IMR-90 (cell line): ENCODE results near the gene BTBD9.
A peak's percentile ranks its signal among the peaks of the same experiment; 100 is the strongest.

Source experiments
- BHLHE40 ChIP-seq: fragments of 150-350 bp; IDR thresholded peaks from 2 replicates; pipeline ENCODE4 v1.6.1; 2016; ENCODE audit warnings: mild to moderate bottlenecking, low read depth, low read length
- CEBPB ChIP-seq: IDR thresholded peaks from 2 replicates; pipeline ENCODE4 v1.6.1; 2012; ENCODE audit warnings: low read depth, low read length, improper control_type of control experiment
- CTCF ChIP-seq: conservative IDR thresholded peaks from 2 replicates; pipeline ENCODE4 v1.5.1; 2012; ENCODE audit warnings: mild to moderate bottlenecking, low read depth, low read length, improper control_type of control experiment
- ELK1 ChIP-seq: fragments of 150-350 bp; IDR thresholded peaks from 2 replicates; pipeline ENCODE4 v1.6.1; 2016; ENCODE audit warnings: low read depth, mild to moderate bottlenecking, low read length, moderate library complexity, borderline replicate concordance
- FOS ChIP-seq: fragments of 150-350 bp; IDR thresholded peaks from 2 replicates; pipeline ENCODE4 v1.6.1; 2016; ENCODE audit warnings: low read depth, low read length
- MXI1 ChIP-seq: IDR thresholded peaks from 2 replicates; pipeline ENCODE4 v1.6.1; 2012; ENCODE audit warnings: low read depth, mild to moderate bottlenecking, low read length, moderate library complexity, borderline replicate concordance
- NFE2L2 ChIP-seq: fragments of 150-350 bp; IDR thresholded peaks from 2 replicates; pipeline ENCODE4 v1.6.1; 2016; ENCODE audit warnings: low read depth, mild to moderate bottlenecking, low read length
- POLR2A ChIP-seq: IDR thresholded peaks from 2 replicates; pipeline ENCODE4 v1.6.1; 2012; ENCODE audit warnings: mild to moderate bottlenecking, low read depth, low read length
- RAD21 ChIP-seq: IDR thresholded peaks from 2 replicates; pipeline ENCODE4 v1.6.1; 2012; ENCODE audit warnings: low read length, improper control_type of control experiment
- RCOR1 ChIP-seq: IDR thresholded peaks from 2 replicates; pipeline ENCODE4 v1.6.1; 2012; ENCODE audit warnings: mild to moderate bottlenecking, low read length, improper control_type of control experiment; ENCODE audit not compliant: insufficient replicate concordance
- RFX5 ChIP-seq: IDR thresholded peaks from 2 replicates; pipeline ENCODE4 v1.8.0; 2012; ENCODE audit warnings: low read depth, mild to moderate bottlenecking, low read length, moderate library complexity
- SMC3 ChIP-seq: fragments of 150-350 bp; IDR thresholded peaks from 2 replicates; pipeline ENCODE4 v1.6.1; 2016; ENCODE audit warnings: low read depth, mild to moderate bottlenecking, antibody characterized with exemption, low read length, moderate library complexity
- USF2 ChIP-seq: fragments of 150-350 bp; IDR thresholded peaks from 2 replicates; pipeline ENCODE4 v1.6.1; 2017; ENCODE audit warnings: mild to moderate bottlenecking, antibody characterized with exemption, low read length, low read depth

GRCh38 chr6:38508894-38509293, 130.8 kb downstream of the BTBD9 start:
- TF ChIP-seq BHLHE40 (no peak), MXI1 (no peak), CTCF (no peak), POLR2A (no peak), SMC3 (no peak), RCOR1 (no peak), CEBPB (peak; percentile 76), RAD21 (no peak), ELK1 (no peak), USF2 (no peak), RFX5 (no peak), FOS (no peak), NFE2L2 (peak; percentile 43; the same call in 1 of the 2 replicates)
